Fibroblast of the conjunctiva (primary cell): Measurements from ENCODE around the gene DDIT3.
A peak's percentile ranks its signal among the peaks of the same experiment; 100 is the strongest.
"Not testable (repeated sequence)": the region's sequence is repeated elsewhere in the genome, so short reads cannot be mapped to it uniquely, and the experiment has no call there.

Experiments used
- DNase-seq: peaks from one replicate; pipeline ENCODE4 v3.0.0-alpha.2; 2010; ENCODE audit warnings: low read depth

Gene DDIT3

GRCh38 chr12:57525615-57526383 is 5.5 kb upstream of the DDIT3 start:
- DNase-seq, result no peak

GRCh38 chr12:57524814-57525614 is 4.7 kb upstream of the DDIT3 start:
- no peak for DNase-seq

GRCh38 chr12:57523706-57524614 is 3.6 kb upstream of the DDIT3 start:
- no peak for DNase-seq

- DNase-seq, result peak; percentile 55
These were observed 2.8 kb upstream of the DDIT3 start for GRCh38 chr12:57522887-57523705.

GRCh38 chr12:57522011-57522886 is 1.9 kb upstream of the DDIT3 start, which contains the start of gene MBD6:
TSS of gene MBD6 (plus strand) at chr12:57522824. CDS start at chr12:57524304, 1,480 bp downstream.
- peak; percentile 88 for DNase-seq

GRCh38 chr12:57521525-57522010 is 1.3 kb upstream of the DDIT3 start:
- no peak for DNase-seq

- no peak for DNase-seq
These were observed 590 bp downstream of the DDIT3 start for GRCh38 chr12:57519796-57520052.

GRCh38 chr12:57518920-57519795 is 1.2 kb downstream of the DDIT3 start:
- peak; percentile 77 for DNase-seq

- DNase-seq, result no peak
These were observed 2.0 kb downstream of the DDIT3 start for GRCh38 chr12:57518176-57518919.

- DNase-seq, result not testable (repeated sequence)
These were observed 2.6 kb downstream of the DDIT3 start for GRCh38 chr12:57517718-57518117.

- DNase-seq, result no peak
These were observed 3.1 kb downstream of the DDIT3 start for GRCh38 chr12:57517187-57517586.

GRCh38 chr12:57516617-57517153 is 3.6 kb downstream of the DDIT3 start:
- DNase-seq, result no peak

- no peak for DNase-seq
These were observed 4.3 kb downstream of the DDIT3 start for GRCh38 chr12:57515934-57516541.

- DNase-seq, result no peak
These were observed 4.8 kb downstream of the DDIT3 start for GRCh38 chr12:57515408-57515933.

GRCh38 chr12:57514720-57515407 is 5.5 kb downstream of the DDIT3 start:
- no peak for DNase-seq

- DNase-seq, result not testable (repeated sequence)
These were observed 6.1 kb downstream of the DDIT3 start for GRCh38 chr12:57514246-57514645.

GRCh38 chr12:57513677-57514076 is 6.6 kb downstream of the DDIT3 start:
- DNase-seq, result not testable (repeated sequence)
